H1 (cell line): Measurements from ENCODE around the gene POLR1B. TPM values are rescaled to one million over a fixed set of nuclear protein-coding genes. Genes with fewer than 3 reads are reported as not detected.

Experiments
- CTCF ChIA-PET: fragments of 300-600 bp; sonication (Branson Sonifier 250); formaldehyde crosslinking; loops from one replicate; lab custom pipeline; 2021; ENCODE audit not compliant: partially characterized antibody; lab: Charles Lee
- POLR2A ChIA-PET: fragments of 300-600 bp; sonication (Branson Sonifier 250); formaldehyde crosslinking; loops from one replicate; lab custom pipeline; 2021; ENCODE audit warnings: inconsistent platforms; ENCODE audit not compliant: partially characterized antibody; lab: Charles Lee
- DNase-seq, 2 experiments: peaks; one replicate each; pipeline versions ENCODE4 v3.0.0 to v3.0.0-alpha.2; 2010 to 2022; ENCODE audit warnings: low spot score in 2 of 2, low read depth in 1 of 2, mixed read lengths in 1 of 2
- FAIRE-seq: peaks from 2 replicates; lab custom pipeline; 2011; peaks lifted over from hg19 to GRCh38; lab: Jason Lieb, UNC
- H2AFZ ChIP-seq: 2 replicates; pipeline ENCODE4 v1.8.1; 2012; ENCODE audit warnings: low read length, inconsistent platforms
- H2AK5ac ChIP-seq: 2 replicates; pipeline ENCODE4 v1.6.1; 2013; ENCODE audit warnings: low read depth, low read length
- H2BK120ac ChIP-seq: replicated peaks from 2 replicates; pipeline ENCODE3; 2013; ENCODE audit warnings: low read depth, low read length, inconsistent platforms
- H2BK12ac ChIP-seq: 2 replicates; pipeline ENCODE4 v1.6.1; 2013; ENCODE audit warnings: low read depth, low read length
- H2BK15ac ChIP-seq: 2 replicates; pipeline ENCODE4 v1.6.1; 2013; ENCODE audit warnings: low read length
- H2BK20ac ChIP-seq: 2 replicates; pipeline ENCODE4 v1.6.1; 2013; ENCODE audit warnings: low read length
- H2BK5ac ChIP-seq: 2 replicates; pipeline ENCODE4 v1.6.1; 2013; ENCODE audit warnings: low read depth, low read length
- H3K14ac ChIP-seq: 2 replicates; pipeline ENCODE4 v1.6.1; 2013; ENCODE audit warnings: inconsistent platforms; ENCODE audit not compliant: insufficient read length
- H3K18ac ChIP-seq: 2 replicates; pipeline ENCODE4 v1.6.1; 2013; ENCODE audit warnings: low read length; ENCODE audit errors: extremely low read depth
- H3K23ac ChIP-seq: 2 replicates; pipeline ENCODE4 v1.6.1; 2013; ENCODE audit warnings: inconsistent platforms; ENCODE audit not compliant: insufficient read length
- H3K23me2 ChIP-seq: 2 replicates; pipeline ENCODE4 v1.6.1; 2013; ENCODE audit warnings: low read depth, low read length
- H3K27ac ChIP-seq: 2 replicates; pipeline ENCODE4 v1.6.1; 2011; ENCODE audit warnings: low read depth, low read length, inconsistent platforms
- H3K27me3 ChIP-seq, 4 experiments: replicated peaks in 1 of 4; 1 replicate in 1 of 4; 2 replicates in 3 of 4; pipeline versions ENCODE4 v1.6.1 to v1.8.1; 2011 to 2013; ENCODE audit warnings: low read length in 3 of 4, mild to moderate bottlenecking in 3 of 4, inconsistent platforms in 2 of 4, mixed read lengths in 2 of 4, moderate library complexity in 1 of 4; ENCODE audit not compliant: control insufficient read depth in 3 of 4, insufficient read depth in 3 of 4; ENCODE audit errors: extremely low read depth in 1 of 4
- H3K36me3 ChIP-seq, 4 experiments: 2 replicates each; pipeline versions ENCODE4 v1.6.1 to v1.8.1; 2011 to 2013; ENCODE audit warnings: mild to moderate bottlenecking in 4 of 4, low read length in 3 of 4, moderate library complexity in 2 of 4, control low read depth in 1 of 4, inconsistent platforms in 1 of 4; ENCODE audit not compliant: insufficient read depth in 4 of 4, control insufficient read depth in 2 of 4
- H3K4ac ChIP-seq: replicated peaks from 2 replicates; pipeline ENCODE3; 2013; ENCODE audit warnings: low read length, low read depth, mixed read lengths, inconsistent platforms; ENCODE audit not compliant: insufficient read length
- H3K4me1 ChIP-seq, 4 experiments: replicated peaks in 1 of 4; 1 replicate in 1 of 4; 2 replicates in 3 of 4; pipeline versions ENCODE4 v1.6.1 to v1.8.1; 2011 to 2013; ENCODE audit warnings: low read length in 3 of 4, inconsistent platforms in 2 of 4, mixed read lengths in 1 of 4; ENCODE audit not compliant: insufficient read depth in 4 of 4, control insufficient read depth in 3 of 4
- H3K4me2 ChIP-seq, 2 experiments: 2 replicates each; pipeline versions ENCODE4 v1.6.1 to v1.8.1; 2011 to 2013; ENCODE audit warnings: low read depth in 2 of 2, low read length in 2 of 2, control low read depth in 1 of 2, inconsistent platforms in 1 of 2, mild to moderate bottlenecking in 1 of 2; ENCODE audit not compliant: insufficient read depth in 1 of 2
- H3K4me3 ChIP-seq, 4 experiments: fragments of 200-600, 300-600 bp in 1 of 4; sonication (generic), shearing (Covaris generic), sonication (Bioruptor Twin) in 1 of 4; 2 replicates each; pipeline versions ENCODE4 v1.5.1 to v1.8.1; 2011 to 2016; ENCODE audit warnings: low read length in 4 of 4, low read depth in 3 of 4, control low read depth in 2 of 4, inconsistent platforms in 2 of 4, mild to moderate bottlenecking in 2 of 4, mixed read lengths in 1 of 4, moderate library complexity in 1 of 4; ENCODE audit not compliant: insufficient read depth in 2 of 4; ENCODE audit errors: extremely low read depth in 1 of 4
- H3K56ac ChIP-seq: replicated peaks from 2 replicates; pipeline ENCODE3; 2013; ENCODE audit warnings: low read depth, mild to moderate bottlenecking, mixed read lengths, low read length, inconsistent platforms; ENCODE audit not compliant: insufficient read length
- H3K79me1 ChIP-seq: 2 replicates; pipeline ENCODE4 v1.6.1; 2013; ENCODE audit warnings: low read depth, low read length, control low read depth
- H3K79me2 ChIP-seq, 2 experiments: 2 replicates each; pipeline versions ENCODE4 v1.6.1 to v1.8.1; 2012 to 2013; ENCODE audit warnings: low read length in 2 of 2, mild to moderate bottlenecking in 2 of 2, inconsistent platforms in 1 of 2; ENCODE audit not compliant: insufficient read depth in 2 of 2, control insufficient read depth in 1 of 2
- H3K9ac ChIP-seq, 4 experiments: replicated peaks in 1 of 4; 1 replicate in 1 of 4; 2 replicates in 3 of 4; pipeline versions ENCODE4 v1.6.1 to v1.8.1; 2011 to 2013; ENCODE audit warnings: low read depth in 3 of 4, low read length in 3 of 4, control low read depth in 2 of 4, mild to moderate bottlenecking in 2 of 4, moderate library complexity in 2 of 4, inconsistent platforms in 1 of 4; ENCODE audit errors: extremely low read depth in 1 of 4
- H3K9me3 ChIP-seq, 2 experiments: 2 replicates each; pipeline versions ENCODE4 v1.6.1 to v1.8.1; 2012 to 2013; ENCODE audit warnings: mild to moderate bottlenecking in 2 of 2, moderate library complexity in 2 of 2, control low read depth in 1 of 2, inconsistent platforms in 1 of 2, low read depth in 1 of 2, low read length in 1 of 2, mixed read lengths in 1 of 2; ENCODE audit not compliant: insufficient read depth in 2 of 2
- H4K20me1 ChIP-seq, 2 experiments: replicated peaks in 1 of 2; 2 replicates each; pipeline versions ENCODE3 to v1.8.1; 2011 to 2013; ENCODE audit warnings: inconsistent platforms in 2 of 2, low read length in 2 of 2, mild to moderate bottlenecking in 1 of 2; ENCODE audit not compliant: insufficient read depth in 2 of 2, control insufficient read depth in 1 of 2
- H4K5ac ChIP-seq: 2 replicates; pipeline ENCODE4 v1.6.1; 2013; ENCODE audit warnings: low read length, low read depth, mixed read lengths, inconsistent platforms; ENCODE audit not compliant: insufficient read length
- H4K8ac ChIP-seq: 2 replicates; pipeline ENCODE4 v1.8.0; 2013; ENCODE audit warnings: mild to moderate bottlenecking, moderate library complexity, low read length, inconsistent platforms; ENCODE audit not compliant: insufficient read depth; ENCODE audit errors: extremely low read depth
- H4K91ac ChIP-seq: replicated peaks from 2 replicates; pipeline ENCODE3; 2013; ENCODE audit warnings: low read length, mixed read lengths, inconsistent platforms; ENCODE audit not compliant: insufficient read length
- CTCF ChIP-seq, 3 experiments: IDR thresholded peaks; 1 replicate in 2 of 3; 2 replicates in 1 of 3; pipeline versions ENCODE4 v1.5.1 to v1.6.1; 2011; ENCODE audit warnings: low read length in 3 of 3, mild to moderate bottlenecking in 3 of 3, inconsistent platforms in 2 of 3, low read depth in 1 of 3, moderate library complexity in 1 of 3; ENCODE audit not compliant: insufficient read depth in 1 of 3; ENCODE audit errors: control extremely low read depth in 1 of 3
- EZH2 ChIP-seq: fragments of 200-600 bp; sonication (generic); IDR thresholded peaks from 2 replicates; pipeline ENCODE4 v1.7.1; 2012; ENCODE audit warnings: low read depth, mild to moderate bottlenecking, moderate library complexity, low read length, inconsistent platforms; ENCODE audit not compliant: severe bottlenecking
- GTF2F1 ChIP-seq: IDR thresholded peaks from 2 replicates; pipeline ENCODE4 v1.6.1; 2012; ENCODE audit warnings: low read depth, low read length, improper control_type of control experiment, borderline replicate concordance
- HDAC6 ChIP-seq: IDR thresholded peaks from one replicate; pipeline ENCODE4 v1.7.1; 2012; ENCODE audit warnings: low read depth, mild to moderate bottlenecking, inconsistent platforms, low read length, moderate library complexity
- KDM4A ChIP-seq: IDR thresholded peaks from one replicate; pipeline ENCODE4 v1.7.1; 2012; ENCODE audit warnings: low read depth, mild to moderate bottlenecking, moderate library complexity, low read length, inconsistent platforms; ENCODE audit not compliant: severe bottlenecking
- RAD21 ChIP-seq, 2 experiments: IDR thresholded peaks in 1 of 2; conservative IDR thresholded peaks in 1 of 2; 2 replicates each; pipeline ENCODE4 v1.6.1; 2011; ENCODE audit warnings: low read depth in 2 of 2, low read length in 2 of 2, improper control_type of control experiment in 1 of 2, inconsistent platforms in 1 of 2, mild to moderate bottlenecking in 1 of 2, moderate library complexity in 1 of 2
- SIRT6 ChIP-seq: IDR thresholded peaks from one replicate; pipeline ENCODE4 v1.7.1; 2012; ENCODE audit warnings: low read length, inconsistent platforms
- SP2 ChIP-seq: IDR thresholded peaks from 2 replicates; pipeline ENCODE4 v1.6.1; 2012; ENCODE audit warnings: mild to moderate bottlenecking, low read length, inconsistent platforms
- TAF1 ChIP-seq: IDR thresholded peaks from 2 replicates; pipeline ENCODE4 v1.6.1; 2011; ENCODE audit warnings: mild to moderate bottlenecking, low read depth, low read length
- WGBS, 2 experiments: shearing (Covaris generic) in 1 of 2; methylation state at CpG; one replicate each; pipeline versions ENCODE4 v1.1.6 to v1.1.7; 2013 to 2015; ENCODE audit warnings: low lambda C conversion rate in 2 of 2, mixed read lengths in 2 of 2, inconsistent platforms in 1 of 2, low coverage in 1 of 2, missing lambda C conversion rate in 1 of 2; ENCODE audit not compliant: insufficient replicate concordance in 2 of 2, insufficient coverage in 1 of 2, insufficient read length in 1 of 2; ENCODE audit errors: extremely low coverage in 1 of 2, missing lambda C conversion rate in 1 of 2; 5-methylcytosine and 5-hydroxymethylcytosine counted together
- polyA plus RNA-seq, 7 experiments: library from polyadenylated mRNA; depleted of rRNA in 3 of 7; stranded (reverse) in 5 of 7; unstranded in 2 of 7; fragments of >200 nt in 5 of 7; fragments of 200-250 nt in 2 of 7; gene quantifications; 1 replicate in 5 of 7; 2 replicates in 1 of 7; 4 replicates in 1 of 7; pipeline versions ENCODE4 v1.2.1 to v1.2.3, GENCODE V29; 2011 to 2013; ENCODE audit warnings: missing spikeins in 2 of 7, mixed read lengths in 2 of 7
- total RNA-seq: library from RNA; stranded (reverse); fragmentation: NEBNext Ultra II Directional; extraction: Animal tissue kit (Norgen Biotek cat#: 25700); gene quantifications from 2 replicates; pipeline ENCODE4 v1.2.1, GENCODE V29; 2021

Gene POLR1B
- total and polyA plus RNA-seq, 2 of the 8 experiments (the other 6 are each of a cell fraction or from before 2014, with no cell fraction given), result 24.3 to 69.4 TPM

GRCh38 chr2:112625474-112626114, 83.3 kb downstream of the POLR1B start:
- H3K9ac ChIP-seq, result no peak overlapping the region
- no peak overlapping the region for H3K18ac ChIP-seq
- no peak overlapping the region for H2BK20ac ChIP-seq
- H3K4ac ChIP-seq, result no peak overlapping the region
- no peak overlapping the region for H2BK5ac ChIP-seq
- H2AFZ ChIP-seq, result no peak overlapping the region
- H3K23ac ChIP-seq, result no peak overlapping the region
- peaks cover 1% of the 10 kb centered on the region; the same call in 1 of the 2 replicates for H3K23me2 ChIP-seq
- ChIA-PET POLR2A (interaction anchor here (0.9 to 3.3 kb wide), 3 partner anchors 11 to 21 kb away, joined by 4 to 16 read pairs (median 4); partner anchors contain the start of gene SLC20A1), CTCF (interaction anchor here (0.6 to 10.5 kb wide), 20 partner anchors 11 to 128 kb away, joined by 3 to 185 read pairs (median 4); partner anchors contain the start of genes NT5DC4 and SLC20A1)
- H2BK120ac ChIP-seq, result no peak overlapping the region
- no peak overlapping the region for H3K27ac ChIP-seq
- H3K9me3 ChIP-seq, result no peaks in the 10 kb centered on the region
- no peak overlapping the region for H3K4me3 ChIP-seq
- no peaks in the 10 kb centered on the region for H4K20me1 ChIP-seq
- peaks cover 0 to 5% (median 2%) of the 10 kb centered on the region in 4 experiments; a peak in 3 of 7 replicates for H3K4me1 ChIP-seq
- no peaks in the 10 kb centered on the region for H3K36me3 ChIP-seq
- 80% methylated on average over 7 of the region's 7 CpGs; no CpG with 5 or more reads in 1 of the 2 experiments for WGBS, 2 experiments
- no peak overlapping the region; the same call in 1 of the 2 replicates for H2BK15ac ChIP-seq
- H4K8ac ChIP-seq, result no peak overlapping the region
- no peak for FAIRE-seq
- H4K5ac ChIP-seq, result no peak overlapping the region
- no peak overlapping the region for H3K56ac ChIP-seq
- no peak overlapping the region for H3K4me2 ChIP-seq
- H3K79me1 ChIP-seq, result no peaks in the 10 kb centered on the region
- H3K14ac ChIP-seq, result no peak overlapping the region
- no peak overlapping the region for H2AK5ac ChIP-seq
- TF ChIP-seq CTCF (IDR thresholded peaks at IDR 0.05; ENCODE audit: control extremely low read depth in 1 of 3, insufficient read depth in 1 of 3, low read depth in 1 of 3, low read length in 3 of 3) (no peak), EZH2 (no peak), KDM4A (no peak), SIRT6 (no peak), TAF1 (no peak), HDAC6 (no peak), GTF2F1 (no peak), SP2 (no peak), RAD21 (IDR thresholded peaks at IDR 0.05 in 1 of 2, conservative IDR thresholded peaks at IDR 0.05 in 1 of 2; ENCODE audit: low read depth in 2 of 2, low read length in 2 of 2) (no peak)
- H2BK12ac ChIP-seq, result no peak overlapping the region
- no peak overlapping the region for H4K91ac ChIP-seq
- DNase-seq, result no peak
- H3K27me3 ChIP-seq, result no peaks in the 10 kb centered on the region
- no peaks in the 10 kb centered on the region for H3K79me2 ChIP-seq
